Skin of body (tissue), 3 donors: ENCODE data around the gene ZNF597. TPM values are rescaled to one million over a fixed set of nuclear protein-coding genes. Genes with fewer than 3 reads are reported as not detected.
A peak's percentile ranks its signal among the peaks of the same experiment; 100 is the strongest.

Experiments used
- DNase-seq: peaks from one replicate; lab custom pipeline; 2025; lab: John Stamatoyannopoulos, UW
- small RNA-seq: library from RNA; depleted of rRNA; stranded (forward); fragments of <200 nt; gene quantifications from one replicate; pipeline ENCODE3, GENCODE V24; 2014; ENCODE audit warnings: low replicate concordance
- total RNA-seq: library from RNA; depleted of rRNA; stranded (reverse); fragments of >200 nt; gene quantifications from one replicate; pipeline ENCODE4 v1.2.3, GENCODE V29; 2014

ZNF597 gene
- total RNA-seq, 1 donor from 2014 or later, result 2.6 TPM

DNA sequence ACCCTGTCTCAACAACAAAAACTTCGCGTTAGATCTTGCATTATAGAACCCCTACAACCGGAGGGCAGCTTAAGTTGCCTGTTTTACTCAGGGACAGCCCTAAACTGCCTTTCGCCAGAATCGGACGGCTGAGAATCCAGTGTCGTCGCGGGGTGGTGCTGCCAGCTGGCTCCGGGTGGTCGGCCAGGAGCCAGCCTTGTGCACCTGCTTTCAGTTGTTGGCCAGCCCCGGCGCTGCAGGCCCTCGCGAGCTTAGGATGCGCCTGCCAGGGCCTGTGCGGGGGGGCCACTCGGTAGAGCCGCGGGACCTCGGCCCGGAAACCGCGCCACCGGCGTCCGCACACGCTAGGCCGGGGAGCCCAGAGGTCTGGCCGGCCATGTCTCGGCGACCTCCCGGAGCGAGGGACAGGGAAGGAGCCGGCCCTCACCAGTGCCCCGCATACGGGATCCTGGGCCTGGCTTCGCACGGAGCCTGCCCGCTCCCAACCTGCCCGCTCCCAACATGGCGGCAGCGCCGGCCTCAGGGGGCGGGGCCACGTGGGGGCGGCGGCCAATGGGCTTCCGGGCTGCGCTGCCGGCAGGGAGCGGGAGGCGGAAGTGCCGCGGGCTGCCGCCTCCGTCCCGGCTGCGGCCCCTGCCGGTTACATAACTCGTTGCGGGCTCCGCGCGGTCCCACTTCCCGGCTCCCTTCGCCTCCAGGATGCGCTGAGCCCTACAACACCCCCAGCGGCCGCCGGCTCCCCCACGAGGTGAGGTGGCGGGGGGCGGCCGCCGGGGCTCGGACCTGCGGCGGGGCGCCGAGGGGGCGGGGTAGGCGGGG, 14.3 kb upstream of the ZNF597 start:
- DNase-seq, result peak; percentile 74

DNA sequence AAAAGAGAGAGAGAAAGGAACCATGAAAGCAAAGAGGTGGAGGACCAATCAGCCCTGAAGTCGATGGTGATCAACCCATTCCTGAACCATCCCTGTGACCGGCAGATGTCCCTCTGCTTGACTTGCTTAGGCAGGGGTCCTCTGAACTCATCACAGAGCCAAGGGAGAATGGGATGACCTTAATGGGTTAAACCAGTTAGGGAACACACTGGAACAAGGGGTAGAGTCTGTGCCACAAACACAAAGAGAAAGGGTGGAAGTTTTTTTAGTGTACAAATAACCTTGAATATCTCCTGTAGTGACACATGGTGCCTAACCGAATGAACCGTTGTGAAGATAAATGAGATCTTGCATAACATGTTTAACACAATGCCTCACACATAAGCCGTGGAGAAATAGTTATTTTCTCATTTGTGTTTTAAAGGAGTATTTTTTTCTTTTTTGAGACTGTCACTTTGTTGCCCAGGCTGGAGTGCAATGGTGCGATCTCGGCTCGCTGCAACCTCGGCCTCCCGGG, 11.4 kb upstream of the ZNF597 start:
- DNase-seq, result no peak

DNA sequence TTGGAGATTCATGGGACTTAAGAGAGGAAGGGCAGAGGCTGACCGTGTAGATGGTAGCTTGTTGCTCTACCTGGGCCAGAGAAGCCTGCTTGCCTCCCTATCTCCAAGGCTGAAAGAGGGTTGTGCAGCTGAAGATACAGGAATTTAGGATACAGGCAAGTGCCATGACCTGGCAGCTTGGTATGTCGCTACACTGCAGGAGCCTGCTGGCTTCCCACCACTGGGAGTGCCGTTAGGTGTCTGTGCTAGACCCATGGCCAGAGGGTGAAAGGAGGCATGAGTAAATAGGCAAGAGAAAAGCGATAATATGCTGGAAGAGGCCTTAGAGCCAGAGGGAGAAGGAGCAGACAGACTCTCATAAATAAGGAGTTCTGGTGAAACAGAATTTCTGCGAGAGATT, 10.8 kb upstream of the ZNF597 start:
- DNase-seq, result no peak

DNA sequence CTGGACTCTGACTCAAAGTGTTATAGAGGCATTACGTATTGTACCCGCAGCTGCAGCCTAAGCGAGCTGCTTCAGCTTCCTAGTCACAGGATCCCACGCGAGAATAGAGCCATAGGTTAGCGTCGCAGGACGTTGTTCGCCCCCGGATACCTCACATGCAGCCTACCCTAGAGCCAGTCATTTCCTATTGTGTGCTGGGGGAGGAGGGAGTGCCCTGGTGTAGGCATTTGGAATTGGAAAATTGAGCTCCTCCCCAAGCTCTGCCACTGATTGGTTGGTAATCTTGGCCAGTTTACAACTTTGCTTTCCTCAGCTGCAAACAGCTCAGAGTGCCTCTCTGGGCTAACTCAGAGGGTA, 706 bp upstream of the ZNF597 start:
- DNase-seq, result no peak

DNA sequence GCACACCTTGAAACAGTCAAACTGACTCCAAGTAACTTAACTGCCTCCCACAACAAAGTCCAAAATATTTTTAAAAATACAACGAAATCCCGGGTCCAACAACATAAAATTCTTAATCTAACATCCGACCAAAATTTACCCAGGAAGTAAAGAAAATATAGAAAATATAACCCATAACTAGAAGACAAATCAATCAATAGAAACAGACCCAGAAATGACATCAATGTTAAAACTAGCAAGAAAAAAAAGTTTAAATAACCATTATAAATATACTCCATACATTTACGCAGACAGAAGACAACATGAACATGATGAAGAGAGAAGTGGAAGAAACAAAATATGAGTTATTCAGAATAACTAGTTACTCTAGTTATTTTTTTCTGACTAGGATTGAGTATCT, 3.7 kb downstream of the ZNF597 start:
- no peak for DNase-seq

DNA sequence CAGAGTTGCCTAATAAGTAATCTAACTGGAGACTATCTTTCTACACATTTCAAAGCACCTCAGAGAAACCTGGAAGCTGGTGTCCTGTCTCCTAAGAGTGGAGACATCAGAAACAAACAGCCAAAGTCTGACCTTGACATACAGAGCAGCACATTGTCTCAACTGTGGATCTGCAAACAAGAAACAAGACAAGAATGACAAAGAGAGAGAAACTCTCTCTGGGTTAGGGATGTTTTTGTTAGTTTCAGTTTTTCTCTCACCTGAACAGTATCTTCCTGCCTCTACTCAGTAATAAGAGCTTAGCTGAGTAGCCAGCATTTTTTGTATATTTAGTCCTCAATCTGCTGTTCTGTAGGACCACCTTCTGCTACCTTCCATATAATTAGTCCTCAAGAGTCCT, 8.9 kb downstream of the ZNF597 start:
- no peak for DNase-seq

DNA sequence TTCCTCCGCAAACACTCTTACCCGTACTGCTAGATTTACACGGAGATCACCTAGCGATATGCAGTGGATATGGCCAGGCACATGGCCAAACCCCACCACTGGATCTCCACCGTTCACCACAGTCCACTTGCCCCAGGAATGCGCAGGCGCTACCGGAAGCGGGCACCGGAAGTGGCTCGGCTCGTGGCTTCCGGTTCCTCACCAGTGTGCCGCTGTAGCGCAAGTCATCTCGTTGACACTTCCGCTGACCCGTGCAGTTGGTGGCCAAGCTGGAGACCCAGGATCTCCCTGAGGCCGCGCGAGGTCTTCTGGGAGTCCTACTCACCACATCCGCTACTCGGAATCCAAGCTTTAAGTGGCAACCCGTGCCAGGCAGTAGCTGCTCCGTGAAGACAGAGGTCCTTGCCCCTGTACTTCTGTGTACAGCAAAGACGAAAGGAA, 11.5 kb downstream of the ZNF597 start:
- DNase-seq, result no peak

DNA sequence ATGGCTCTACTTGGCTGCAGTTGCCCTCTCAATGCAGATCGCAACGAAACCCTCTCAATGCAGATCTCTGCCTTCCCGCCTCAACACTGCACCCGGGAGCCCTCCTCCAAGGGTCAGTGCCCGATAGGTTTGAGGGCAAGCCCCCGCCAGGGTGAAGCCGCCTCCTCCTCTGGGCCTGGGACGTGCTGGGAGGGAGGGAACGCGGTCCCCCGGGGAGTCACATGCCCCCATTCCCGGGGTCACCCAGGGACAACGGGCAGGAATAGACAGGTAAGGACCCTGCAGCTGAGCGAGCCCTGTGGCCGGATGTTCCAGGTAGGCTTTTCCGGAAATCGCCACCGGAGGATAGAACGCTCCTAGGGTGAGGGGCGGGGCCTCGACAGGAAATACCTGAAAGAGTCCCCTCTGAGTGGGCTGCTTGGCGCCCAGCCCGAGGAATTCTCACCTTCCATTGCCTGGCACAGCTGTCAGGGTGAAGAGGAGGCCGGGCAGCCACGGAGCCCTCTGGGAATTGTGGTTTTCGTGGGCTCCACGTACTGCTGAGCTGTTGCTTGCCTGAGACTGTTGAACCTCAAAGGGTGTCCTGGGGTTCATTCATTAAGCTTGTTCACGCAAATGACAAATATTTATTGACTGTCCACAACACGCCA, 29.4 kb downstream of the ZNF597 start:
- no peak for DNase-seq

DNA sequence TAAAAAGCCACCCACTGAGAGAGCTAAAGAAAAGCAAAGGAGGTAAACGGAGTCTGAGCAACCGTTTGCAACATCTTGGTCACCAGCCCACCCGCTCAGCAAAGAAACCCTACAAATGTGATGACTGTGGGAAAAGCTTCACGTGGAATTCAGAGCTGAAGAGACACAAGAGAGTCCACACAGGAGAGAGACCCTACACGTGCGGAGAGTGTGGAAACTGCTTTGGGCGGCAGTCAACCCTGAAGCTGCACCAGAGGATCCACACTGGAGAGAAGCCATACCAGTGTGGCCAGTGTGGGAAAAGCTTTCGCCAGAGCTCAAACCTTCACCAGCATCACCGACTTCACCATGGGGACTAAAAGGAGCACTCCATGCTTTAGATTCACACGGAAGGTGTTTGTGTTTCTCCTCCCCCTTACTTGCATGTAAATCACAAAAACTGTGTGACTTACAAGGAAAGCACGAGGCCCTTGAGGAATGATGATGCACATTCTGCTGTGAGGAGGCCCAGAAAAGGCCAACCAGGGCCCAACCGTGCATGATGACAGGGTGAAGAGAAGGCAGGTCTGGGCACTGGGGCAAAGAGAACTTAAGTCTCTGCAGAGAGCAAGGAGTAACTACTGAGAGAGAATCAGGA, 34.6 kb downstream of the ZNF597 start:
- no peak for DNase-seq

DNA sequence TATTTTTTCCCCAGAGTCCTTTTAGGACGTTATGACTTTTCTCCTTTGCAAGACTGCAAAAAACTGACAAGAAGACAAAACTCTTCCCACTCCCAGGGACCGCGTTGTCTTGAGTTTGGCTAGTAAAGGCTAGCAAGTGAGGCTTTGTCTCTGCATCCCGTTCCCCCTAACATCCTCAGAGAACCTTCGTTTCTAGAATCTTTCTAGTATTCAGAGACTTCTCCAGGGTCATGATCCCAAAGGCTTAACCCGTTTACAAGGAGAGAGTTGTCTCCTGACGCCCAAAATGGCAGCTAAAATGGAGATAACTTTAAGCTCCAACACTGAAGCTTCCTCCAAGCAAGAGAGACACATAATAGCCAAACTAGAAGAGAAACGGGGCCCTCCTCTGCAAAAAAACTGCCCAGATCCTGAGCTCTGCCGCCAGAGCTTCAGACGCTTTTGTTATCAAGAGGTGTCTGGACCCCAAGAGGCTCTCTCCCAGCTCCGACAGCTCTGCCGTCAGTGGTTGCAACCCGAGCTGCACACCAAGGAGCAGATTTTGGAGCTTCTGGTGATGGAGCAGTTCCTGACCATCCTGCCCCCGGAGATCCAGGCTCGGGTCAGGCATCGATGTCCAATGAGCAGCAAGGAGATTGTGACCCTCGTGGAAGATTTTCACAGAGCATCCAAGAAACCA, 41.4 kb downstream of the ZNF597 start:
- no peak for DNase-seq

DNA sequence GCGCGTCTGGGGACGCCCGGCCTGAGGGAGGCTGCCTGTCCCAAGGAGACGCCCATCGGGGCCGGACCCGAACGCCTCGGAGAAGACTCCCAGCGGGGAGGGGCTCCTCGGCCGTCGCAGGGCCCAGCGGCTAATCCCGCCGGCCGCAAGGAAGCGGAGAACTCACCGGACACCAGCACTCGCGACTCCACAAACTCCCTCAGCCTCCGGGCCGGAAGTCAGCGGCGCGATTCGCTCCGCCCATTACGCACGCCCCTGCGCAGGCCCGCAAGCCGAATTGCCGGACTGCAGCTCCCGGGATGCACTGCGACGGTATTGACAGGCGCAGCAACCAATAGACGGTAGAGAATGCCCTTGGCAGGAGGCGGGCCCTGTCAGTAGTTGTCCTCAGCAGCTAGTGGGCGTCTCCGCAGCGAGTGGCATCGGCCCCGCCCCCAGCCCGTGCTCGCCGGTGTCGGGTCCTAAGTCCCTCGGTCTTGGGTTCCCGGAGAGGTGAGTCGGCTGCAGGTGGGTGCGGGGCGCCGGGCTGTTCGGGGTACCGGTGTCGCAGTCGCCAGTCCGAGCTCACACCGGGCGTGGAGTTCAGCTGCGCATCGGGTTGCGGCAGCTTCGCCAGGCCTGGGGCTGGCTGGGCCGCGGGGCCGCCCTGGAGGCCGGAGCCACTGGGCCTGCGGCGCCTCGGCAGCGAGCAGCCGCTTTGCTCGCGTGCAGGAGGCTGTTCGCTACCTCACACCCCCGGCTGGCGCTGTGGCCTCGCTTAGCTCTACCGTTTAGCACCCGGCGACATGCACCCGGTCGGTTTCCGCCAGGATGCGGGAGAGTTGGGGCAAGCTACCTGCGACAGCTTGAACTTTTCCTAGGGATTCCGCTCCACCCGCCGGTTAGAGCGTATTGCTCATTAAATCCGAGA, 42.3 kb downstream of the ZNF597 start, which contains the start of the genes ZNF174 and ZSCAN32:
ZNF174 (plus strand) TSS at position 437 of the 910 bp plus-strand sequence. CDS start 790 bp downstream, outside the sequence.
ZSCAN32 (minus strand) TSS at position 226 of the 910 bp plus-strand sequence. CDS start 3,447 bp downstream, outside the sequence.
- DNase-seq, result peak; percentile 99

DNA sequence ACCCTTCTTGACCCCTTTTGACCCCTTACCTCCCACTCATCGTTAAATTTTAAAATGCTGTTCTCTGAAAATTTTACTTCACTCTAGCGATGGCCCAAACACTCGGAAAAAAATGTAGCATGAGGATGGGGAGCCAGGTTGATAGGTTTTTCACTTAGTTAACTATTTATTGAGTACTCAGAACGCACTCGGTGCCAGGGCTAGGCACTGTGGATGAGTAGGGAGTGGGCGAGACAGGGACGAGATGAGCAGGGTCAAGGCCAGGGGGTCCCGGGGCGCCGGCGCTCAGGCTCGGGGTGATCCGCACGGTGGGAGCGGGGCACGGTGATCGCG, 42.9 kb downstream of the ZNF597 start:
- DNase-seq, result no peak

DNA sequence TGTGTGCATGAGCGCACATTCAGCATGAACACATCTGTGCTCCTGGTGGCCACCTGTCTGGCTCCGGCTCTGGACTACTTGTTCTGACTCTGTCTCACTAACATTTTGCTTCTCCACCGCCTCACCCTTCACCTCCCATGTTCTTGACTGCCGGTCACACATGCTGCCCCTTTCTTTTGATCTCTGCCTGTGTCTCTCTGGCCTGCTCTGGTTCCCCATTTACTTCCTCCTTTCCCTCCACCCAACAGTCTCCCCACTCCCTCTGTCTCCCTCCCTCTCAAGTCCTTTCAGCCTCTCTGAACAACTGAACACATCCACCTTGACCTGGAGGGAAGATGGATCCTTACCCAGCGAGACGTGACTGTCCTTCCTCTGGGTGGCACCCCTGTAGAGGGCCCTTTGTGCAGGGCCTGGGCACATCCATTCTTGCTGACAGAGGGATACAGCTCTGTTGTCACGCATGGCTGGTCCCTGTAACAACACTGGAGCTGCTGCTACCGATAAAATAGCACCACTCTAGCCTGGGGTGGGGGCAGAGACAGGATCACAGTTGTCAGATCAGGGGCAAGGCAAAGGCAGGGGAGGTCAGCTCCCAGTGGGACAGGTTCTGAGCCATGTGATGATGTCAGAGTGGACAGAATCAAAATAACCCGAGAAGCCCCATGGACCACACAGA, 53.5 kb downstream of the ZNF597 start:
- no peak for DNase-seq

DNA sequence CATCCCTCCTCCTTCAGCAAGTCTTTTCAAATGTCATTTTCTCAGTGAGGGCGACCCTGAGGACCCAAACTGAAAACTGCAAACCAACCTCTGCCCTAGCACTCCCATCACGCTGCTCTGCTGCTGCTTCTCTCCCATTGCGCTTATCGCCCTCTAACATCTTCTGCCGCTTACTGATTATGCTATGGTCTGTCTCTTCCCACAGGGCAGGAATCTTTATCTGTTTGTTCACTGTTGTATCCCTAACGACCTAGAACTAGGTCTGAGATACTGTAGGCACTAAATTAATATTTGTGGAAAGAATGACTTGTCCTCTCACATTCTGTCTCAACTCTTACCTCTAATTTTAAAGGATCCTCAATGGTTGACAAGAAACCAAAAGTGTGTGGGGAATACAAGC, 55.0 kb downstream of the ZNF597 start:
- DNase-seq, result no peak

DNA sequence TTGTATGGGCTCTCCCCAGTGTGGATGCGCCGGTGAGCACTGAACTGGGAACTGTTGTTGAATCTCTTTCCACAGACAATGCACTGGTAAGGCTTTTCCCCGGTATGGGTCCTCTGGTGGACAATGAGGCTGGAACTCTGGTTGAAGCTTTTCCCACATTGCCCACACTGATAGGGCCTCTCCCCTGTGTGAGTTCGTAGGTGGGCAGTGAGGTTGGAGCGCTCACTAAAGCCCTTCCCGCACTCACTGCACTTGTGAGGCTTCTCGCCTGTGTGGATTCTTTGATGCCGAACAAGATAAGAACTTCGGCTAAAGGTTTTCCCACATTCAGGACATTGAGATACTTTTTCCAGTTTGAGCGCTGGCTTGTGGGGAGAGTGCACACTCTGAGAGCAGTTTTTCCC, 60.3 kb downstream of the ZNF597 start:
- DNase-seq, result no peak

Small RNAs within 50 kb of the gene (small RNA-seq; reads per million reads assigned to genes)
- not detected for gene MIR6126

Other genes starting within 250 kb of the ZNF597 start
- 5.6 TPM for gene ZNF200, start 208.3 kb downstream of the ZNF597 start, total RNA-seq
- gene MEFV, start 186.9 kb downstream of the ZNF597 start, total RNA-seq, result 1.8 TPM
- gene ZNF263, start 160.0 kb downstream of the ZNF597 start, total RNA-seq, result 35.3 TPM
- 10.3 TPM for gene TIGD7, start 138.1 kb downstream of the ZNF597 start, total RNA-seq
- gene ZNF75A, start 138.0 kb downstream of the ZNF597 start, total RNA-seq, result 21.4 TPM
- gene OR2C1, start 87.6 kb downstream of the ZNF597 start, total RNA-seq, result 0.30 TPM
- 8.3 TPM for gene ZSCAN32, start 42.5 kb downstream of the ZNF597 start, total RNA-seq
- gene ZNF174, start 42.3 kb downstream of the ZNF597 start, total RNA-seq, result 5.7 TPM
- 21.9 TPM for gene NAA60, start 176 bp upstream of the ZNF597 start, total RNA-seq
- gene C16orf90, start 52.0 kb upstream of the ZNF597 start, total RNA-seq, result not detected
- 18.6 TPM for gene CLUAP1, start 57.5 kb upstream of the ZNF597 start, total RNA-seq
- gene NLRC3, start 133.9 kb upstream of the ZNF597 start, total RNA-seq, result 0.39 TPM
- gene SLX4, start 168.1 kb upstream of the ZNF597 start, total RNA-seq, result 3.1 TPM
- gene DNASE1, start 211.2 kb upstream of the ZNF597 start, total RNA-seq, result 19.6 TPM